A549 (cell line): ENCODE data around the gene DRC3. TPM values are rescaled to one million over a fixed set of nuclear protein-coding genes. Genes with fewer than 3 reads are reported as not detected.

Experiments used
- ATAC-seq, 2 experiments: fragments of 200-7000 bp in 1 of 2; fragments of >200 bp in 1 of 2; cut with Nextera tagmentation in 1 of 2; cut with Tn5 transposase in 1 of 2; 3 replicates each; pipeline versions ENCODE4 v1.8.0 to v1.9.1; 2018 to 2020; ENCODE audit warnings: mild to moderate bottlenecking in 1 of 2, moderate library complexity in 1 of 2
- CTCF ChIA-PET: fragments of 300-600 bp; sonication (Branson Sonifier 250); formaldehyde crosslinking; extraction: SDS; loops from one replicate; lab custom pipeline; 2021; ENCODE audit warnings: antibody characterized with exemption, inconsistent platforms; lab: Yijun Ruan, JAX
- POLR2A ChIA-PET: fragments of 350-600 bp; formaldehyde crosslinking; extraction: SDS; loops from one replicate; lab custom pipeline; 2021; ENCODE audit warnings: antibody characterized with exemption, inconsistent platforms; lab: Yijun Ruan, JAX
- DNase-seq, 2 experiments: peaks; one replicate each; pipeline versions ENCODE4 v3.0.0 to v3.0.0-alpha.2; 2011 to 2016; ENCODE audit warnings: low read depth in 1 of 2, low spot score in 1 of 2
- FAIRE-seq: peaks from 2 replicates; lab custom pipeline; 2011; peaks lifted over from hg19 to GRCh38; lab: Jason Lieb, UNC
- H3K27ac ChIP-seq, 2 experiments: fragments of >200 bp; sonication (Bioruptor Twin); formaldehyde crosslinking; 3 replicates each; pipeline ENCODE4 v1.5.1; 2016 to 2017
- H3K4me1 ChIP-seq: fragments of >200 bp; sonication (Bioruptor Twin); formaldehyde crosslinking; 3 replicates; pipeline ENCODE4 v1.6.1; 2016
- H3K4me2 ChIP-seq: fragments of >200 bp; sonication (Bioruptor Twin); formaldehyde crosslinking; 3 replicates; pipeline ENCODE4 v1.6.1; 2016
- H3K4me3 ChIP-seq: fragments of >200 bp; sonication (Bioruptor Twin); formaldehyde crosslinking; 3 replicates; pipeline ENCODE4 v1.5.1; 2016
- H3K9me3 ChIP-seq: fragments of >200 bp; sonication (Bioruptor Twin); formaldehyde crosslinking; 3 replicates; pipeline ENCODE4 v1.6.1; 2016
- BCL3 ChIP-seq: fragments of >200 bp; sonication (Bioruptor Twin); formaldehyde crosslinking; IDR thresholded peaks from 3 replicates; pipeline ENCODE4 v1.6.1; 2016
- BHLHE40 ChIP-seq: IDR thresholded peaks from 2 replicates; pipeline ENCODE4 v1.6.1; 2012; ENCODE audit warnings: low read depth, low read length, inconsistent platforms
- CBX2 ChIP-seq: fragments of 200-600 bp; sonication (generic); IDR thresholded peaks from 2 replicates; pipeline ENCODE4 v1.6.1; 2016; ENCODE audit warnings: low read depth, mild to moderate bottlenecking, borderline replicate concordance
- CBX8 ChIP-seq: fragments of 200-600 bp; sonication (generic); IDR thresholded peaks from 2 replicates; pipeline ENCODE4 v1.6.1; 2016
- CEBPB ChIP-seq, 2 experiments: fragments of >200 bp in 1 of 2; sonication (Bioruptor Twin) in 1 of 2; formaldehyde crosslinking in 1 of 2; IDR thresholded peaks; 2 replicates each; pipeline ENCODE4 v1.6.1; 2012 to 2016
- EHF ChIP-seq: fragments of 250-450 bp; sonication (Bioruptor Pico); IDR thresholded peaks from 2 replicates; pipeline ENCODE4 v1.5.0; 2020; ENCODE audit warnings: mild to moderate bottlenecking
- FOSB ChIP-seq: fragments of 250-450 bp; sonication (Bioruptor Pico); IDR thresholded peaks from 2 replicates; pipeline ENCODE4 v1.5.0; 2020; ENCODE audit warnings: mild to moderate bottlenecking, moderate library complexity
- FOSL2 ChIP-seq, 2 experiments: fragments of 450-650 bp in 1 of 2; fragments of >200 bp in 1 of 2; sonication (Bioruptor Twin) in 1 of 2; formaldehyde crosslinking; IDR thresholded peaks; 2 replicates each; pipeline versions ENCODE4 v1.5.0 to v1.6.1; 2016 to 2020; ENCODE audit warnings: mild to moderate bottlenecking in 1 of 2, moderate library complexity in 1 of 2
- FOXS1 ChIP-seq: fragments of 250-450 bp; sonication (Bioruptor Pico); IDR thresholded peaks from 2 replicates; pipeline ENCODE4 v1.5.0; 2020; ENCODE audit warnings: mild to moderate bottlenecking, moderate library complexity
- GATA3 ChIP-seq: IDR thresholded peaks from 2 replicates; pipeline ENCODE4 v1.6.1; 2012; ENCODE audit warnings: borderline replicate concordance
- HES2 ChIP-seq: fragments of >200 bp; sonication (Bioruptor Twin); formaldehyde crosslinking; IDR thresholded peaks from 2 replicates; pipeline ENCODE4 v1.6.1; 2016
- HEYL ChIP-seq: fragments of 250-450 bp; sonication (Bioruptor Pico); IDR thresholded peaks from 2 replicates; pipeline ENCODE4 v1.8.0; 2021; ENCODE audit warnings: mild to moderate bottlenecking, moderate library complexity
- HOXA7 ChIP-seq: fragments of 250-450 bp; sonication (Bioruptor Pico); IDR thresholded peaks from 2 replicates; pipeline ENCODE4 v1.5.0; 2020; ENCODE audit warnings: mild to moderate bottlenecking, moderate library complexity
- HOXB13 ChIP-seq: fragments of 250-450 bp; sonication (Bioruptor Pico); IDR thresholded peaks from 2 replicates; pipeline ENCODE4 v1.5.0; 2020; ENCODE audit warnings: low read depth, mild to moderate bottlenecking, moderate library complexity
- JUNB ChIP-seq: fragments of >200 bp; sonication (Bioruptor Twin); formaldehyde crosslinking; IDR thresholded peaks from 2 replicates; pipeline ENCODE4 v1.6.1; 2016
- MAFK ChIP-seq: fragments of 450-650 bp; IDR thresholded peaks from 2 replicates; pipeline ENCODE4 v1.6.1; 2014; ENCODE audit not compliant: partially characterized antibody
- MAZ ChIP-seq: fragments of 150-350 bp; IDR thresholded peaks from 2 replicates; pipeline ENCODE4 v1.6.1; 2014; ENCODE audit warnings: antibody characterized with exemption, low read depth, low read length, borderline replicate concordance
- MYC ChIP-seq: IDR thresholded peaks from 2 replicates; pipeline ENCODE4 v1.6.1; 2012; ENCODE audit warnings: mild to moderate bottlenecking, inconsistent platforms, low read length, improper control_type of control experiment, borderline replicate concordance
- NR3C1 ChIP-seq: fragments of >200 bp; sonication (Bioruptor Twin); formaldehyde crosslinking; IDR thresholded peaks from 3 replicates; pipeline ENCODE4 v1.6.1; 2017
- PHF8 ChIP-seq: fragments of 200-600 bp; sonication (generic); IDR thresholded peaks from 2 replicates; pipeline ENCODE4 v1.6.1; 2016; ENCODE audit warnings: low read depth, mild to moderate bottlenecking, antibody characterized with exemption, moderate library complexity, borderline replicate concordance
- POLR2A ChIP-seq: IDR thresholded peaks from 2 replicates; pipeline ENCODE4 v1.6.1; 2012; ENCODE audit warnings: mild to moderate bottlenecking, low read length
- POLR2AphosphoS2 ChIP-seq: conservative IDR thresholded peaks from 2 replicates; pipeline ENCODE4 v1.6.1; 2012; ENCODE audit warnings: low read length, improper control_type of control experiment, inconsistent platforms
- RARB ChIP-seq: fragments of 250-450 bp; sonication (Bioruptor Pico); IDR thresholded peaks from 2 replicates; pipeline ENCODE4 v1.8.0; 2021; ENCODE audit warnings: mild to moderate bottlenecking, moderate library complexity
- RCOR1 ChIP-seq: fragments of 150-350 bp; IDR thresholded peaks from 2 replicates; pipeline ENCODE4 v1.6.1; 2014; ENCODE audit warnings: antibody characterized with exemption, low read length, low read depth
- SREBF2 ChIP-seq: fragments of 450-650 bp; IDR thresholded peaks from 2 replicates; pipeline ENCODE4 v1.6.1; 2014; ENCODE audit warnings: mild to moderate bottlenecking, moderate library complexity
- ZFP36 ChIP-seq: fragments of 450-650 bp; IDR thresholded peaks from 2 replicates; pipeline ENCODE4 v1.6.1; 2014; ENCODE audit warnings: borderline replicate concordance; ENCODE audit not compliant: partially characterized antibody
- WGBS: methylation state at CpG from one replicate; pipeline ENCODE4 v1.1.6; 2017; ENCODE audit errors: missing lambda C conversion rate; 5-methylcytosine and 5-hydroxymethylcytosine counted together
- polyA plus RNA-seq, 4 experiments: library from polyadenylated mRNA; depleted of rRNA in 3 of 4; stranded (reverse); fragments of >200 nt; fragmentation: RNase III in 1 of 4; extraction: RNeasy Plus Mini Kit Qiagen cat#74134 plus additional on column Dnase treatment in 1 of 4; gene quantifications; 2 replicates in 3 of 4; 3 replicates in 1 of 4; pipeline ENCODE4 v1.2.3, GENCODE V29; 2011 to 2017
- TF ChIP-seq, protein P1 (sequence below): IDR thresholded peaks from 2 replicates; pipeline ENCODE4 v1.6.1; 2012; ENCODE audit warnings: low read depth, borderline replicate concordance
- TF ChIP-seq, protein P2 (sequence below): fragments of 250-450 bp; sonication (Bioruptor Pico); IDR thresholded peaks from 2 replicates; pipeline ENCODE4 v1.5.0; 2021; ENCODE audit warnings: mild to moderate bottlenecking, moderate library complexity, borderline replicate concordance

Gene DRC3
- polyA plus RNA-seq, 2 of the 4 experiments (the other 2 are of a cell fraction) = 2.9 to 3.1 TPM

- FAIRE-seq (no peak), ATAC-seq (no peak), DNase-seq (no peak)
- TF ChIP-seq HOXA7 (CRISPR knock-in tag) = no peak
- TF ChIP-seq CBX8 = no peak
- TF ChIP-seq, protein P1, sequence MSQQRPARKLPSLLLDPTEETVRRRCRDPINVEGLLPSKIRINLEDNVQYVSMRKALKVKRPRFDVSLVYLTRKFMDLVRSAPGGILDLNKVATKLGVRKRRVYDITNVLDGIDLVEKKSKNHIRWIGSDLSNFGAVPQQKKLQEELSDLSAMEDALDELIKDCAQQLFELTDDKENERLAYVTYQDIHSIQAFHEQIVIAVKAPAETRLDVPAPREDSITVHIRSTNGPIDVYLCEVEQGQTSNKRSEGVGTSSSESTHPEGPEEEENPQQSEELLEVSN = no peak
- TF ChIP-seq NR3C1 = no peak
- no peak for TF ChIP-seq PHF8
- no peak for TF ChIP-seq JUNB
- no peak for TF ChIP-seq HOXB13 (CRISPR knock-in tag)
- no peak for TF ChIP-seq MAFK
- no peak for TF ChIP-seq CBX2
- TF ChIP-seq HEYL (CRISPR knock-in tag) = no peak
- no peak for TF ChIP-seq HES2
- TF ChIP-seq EHF (CRISPR knock-in tag) = no peak
- TF ChIP-seq SREBF2 = no peak
- no peak for TF ChIP-seq RCOR1
- TF ChIP-seq GATA3 = no peak
- no peak for TF ChIP-seq BCL3
- no peak for TF ChIP-seq FOSB (CRISPR knock-in tag)
- TF ChIP-seq, protein P2, sequence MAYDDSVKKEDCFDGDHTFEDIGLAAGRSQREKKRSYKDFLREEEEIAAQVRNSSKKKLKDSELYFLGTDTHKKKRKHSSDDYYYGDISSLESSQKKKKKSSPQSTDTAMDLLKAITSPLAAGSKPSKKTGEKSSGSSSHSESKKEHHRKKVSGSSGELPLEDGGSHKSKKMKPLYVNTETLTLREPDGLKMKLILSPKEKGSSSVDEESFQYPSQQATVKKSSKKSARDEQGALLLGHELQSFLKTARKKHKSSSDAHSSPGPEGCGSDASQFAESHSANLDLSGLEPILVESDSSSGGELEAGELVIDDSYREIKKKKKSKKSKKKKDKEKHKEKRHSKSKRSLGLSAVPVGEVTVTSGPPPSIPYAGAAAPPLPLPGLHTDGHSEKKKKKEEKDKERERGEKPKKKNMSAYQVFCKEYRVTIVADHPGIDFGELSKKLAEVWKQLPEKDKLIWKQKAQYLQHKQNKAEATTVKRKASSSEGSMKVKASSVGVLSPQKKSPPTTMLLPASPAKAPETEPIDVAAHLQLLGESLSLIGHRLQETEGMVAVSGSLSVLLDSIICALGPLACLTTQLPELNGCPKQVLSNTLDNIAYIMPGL (CRISPR knock-in tag) = no peak
- TF ChIP-seq MAZ = no peak
- ChIA-PET CTCF (interaction anchor here (1.4 to 4.1 kb wide), 3 partner anchors 9 to 17 kb away, joined by 4 to 21 read pairs (median 14); no protein-coding TSS in a partner anchor), POLR2A (no interaction called here)
- Histone ChIP-seq H3K4me3 (no peak overlapping the region), H3K9me3 (no peaks in the 10 kb centered on the region), H3K4me2 (no peak overlapping the region), H3K4me1 (no peaks in the 10 kb centered on the region), H3K27ac (no peak overlapping the region)
- WGBS = 87% methylated on average over 12 of the region's 12 CpGs
Measured at GRCh38 chr17:18016426-18016825, 43.8 kb downstream of the DRC3 start.

DNA sequence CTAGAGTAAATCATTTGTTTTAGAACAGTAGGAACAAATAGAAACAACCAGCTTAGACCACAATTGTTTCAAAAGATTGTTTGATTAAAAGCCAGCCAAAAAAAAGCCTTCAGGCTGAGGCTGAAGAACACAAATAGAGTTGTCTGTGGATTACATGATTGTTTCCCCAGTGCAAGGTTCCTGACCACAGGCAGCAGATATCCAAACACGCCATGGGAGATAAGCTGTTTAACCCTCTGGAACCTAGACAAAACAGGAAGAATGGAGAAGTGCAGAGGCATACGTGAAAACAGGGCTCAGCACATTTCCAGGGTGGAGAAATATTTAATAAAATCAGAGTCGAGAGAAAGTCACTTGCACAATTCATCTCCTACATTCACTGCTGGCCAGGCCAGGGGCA lies 45.3 kb downstream of the DRC3 start:
- Histone ChIP-seq H3K4me2 (no peak overlapping the region), H3K27ac (no peak overlapping the region), H3K4me1 (no peaks in the 10 kb centered on the region), H3K4me3 (no peak overlapping the region), H3K9me3 (no peaks in the 10 kb centered on the region)
- POLR2A ChIA-PET = no interaction called here
- FAIRE-seq (no peak), ATAC-seq (no peak), DNase-seq (no peak)
- TF ChIP-seq MYC (no peak), POLR2A (no peak), MAZ (no peak), RARB (CRISPR knock-in tag) (no peak), POLR2AphosphoS2 (no peak), EHF (CRISPR knock-in tag) (no peak), GATA3 (no peak), CEBPB (IDR thresholded peaks at IDR 0.05) (no peak), FOSL2 (IDR thresholded peaks at IDR 0.05) (no peak), FOSL2 (CRISPR knock-in tag; IDR thresholded peaks at IDR 0.05) (no peak), ZFP36 (no peak), FOXS1 (CRISPR knock-in tag) (no peak), BHLHE40 (no peak), CBX8 (no peak)
- TF ChIP-seq, protein P2 (CRISPR knock-in tag) = no peak
- CTCF ChIA-PET = interaction anchor here (1.3 to 4.1 kb wide), 5 partner anchors 12 to 33 kb away, joined by 3 to 14 read pairs (median 5); no protein-coding TSS in a partner anchor
- WGBS = 87% methylated on average over 3 of the region's 3 CpGs
